Inferior parietal cortex (tissue), 1 donor: Measurements from ENCODE around the gene ACAP3.

ENCODE experiments used
- DNase-seq: peaks from one replicate; pipeline ENCODE4 v3.0.0-alpha.2; 2016; ENCODE audit errors: extremely low spot score

Gene ACAP3

DNA sequence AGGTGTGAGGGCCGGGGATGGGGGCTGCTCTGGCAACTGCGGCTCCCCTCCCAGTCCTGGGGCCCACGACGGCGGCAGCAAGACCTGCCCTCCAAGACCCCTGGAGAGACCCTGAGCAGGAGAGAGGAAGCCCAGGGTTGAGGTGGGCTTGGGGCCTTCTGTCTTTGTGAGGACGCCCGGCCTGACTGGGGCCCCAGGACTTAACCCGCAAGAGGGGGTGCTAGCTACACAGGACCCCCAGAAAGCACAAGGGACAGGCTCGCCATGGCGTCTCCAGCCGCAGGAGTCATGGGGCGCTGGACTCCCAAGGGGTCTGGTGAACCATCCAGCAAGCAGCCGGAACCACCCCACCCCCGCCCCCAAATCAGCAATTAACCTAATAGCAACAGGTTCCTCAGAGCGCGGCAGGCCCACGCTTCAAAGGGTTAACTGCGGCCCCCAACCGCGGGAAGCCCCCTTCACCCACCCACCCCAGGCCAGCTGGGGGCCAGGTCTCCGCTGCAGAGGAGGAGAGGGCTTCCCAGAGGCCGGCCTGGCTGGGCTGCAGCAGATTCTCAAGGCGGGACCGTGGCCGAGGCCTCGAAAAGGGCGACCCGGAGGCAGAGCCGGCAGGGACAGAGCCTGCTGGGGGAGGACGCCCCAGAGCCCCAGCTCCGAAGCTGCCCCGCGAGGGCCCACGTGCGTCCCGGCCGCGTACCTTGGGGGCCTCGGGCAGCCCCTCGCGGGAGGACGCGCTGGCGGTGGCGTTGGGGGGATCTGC lies 61.7 kb downstream of the ACAP3 start:
- DNase-seq, result no peak

DNA sequence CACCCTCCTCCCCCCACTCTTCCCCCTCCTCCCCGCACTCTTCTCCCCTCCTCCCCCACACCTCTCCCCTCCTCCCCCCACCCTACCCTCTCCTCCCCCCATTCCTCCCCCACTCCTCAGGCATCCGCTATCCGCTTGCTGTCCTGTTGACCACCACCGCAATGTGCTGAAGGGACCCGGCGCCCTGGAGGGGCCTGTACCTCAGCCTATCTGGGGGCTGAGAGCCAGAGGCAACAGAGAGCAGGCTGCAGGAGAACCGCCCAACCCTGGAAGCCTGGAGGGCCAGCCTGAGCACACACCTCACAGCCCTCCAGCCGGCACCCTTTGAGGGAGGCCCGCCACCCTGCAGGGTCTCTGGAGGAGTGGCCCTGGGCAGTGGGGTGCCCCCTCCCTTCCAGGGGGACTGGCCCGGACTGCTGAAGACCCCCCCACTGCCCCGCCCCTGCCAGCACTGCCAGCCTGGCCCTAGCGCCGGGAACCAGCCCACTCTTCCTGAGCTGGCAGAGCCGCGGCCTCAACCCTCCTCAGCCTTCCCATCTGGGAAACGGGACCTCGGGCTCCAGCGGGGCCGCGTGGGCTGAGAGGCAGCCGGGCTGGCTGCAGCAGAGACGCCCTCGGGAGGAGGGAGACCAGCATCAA lies 62.4 kb downstream of the ACAP3 start:
- DNase-seq, result no peak

DNA sequence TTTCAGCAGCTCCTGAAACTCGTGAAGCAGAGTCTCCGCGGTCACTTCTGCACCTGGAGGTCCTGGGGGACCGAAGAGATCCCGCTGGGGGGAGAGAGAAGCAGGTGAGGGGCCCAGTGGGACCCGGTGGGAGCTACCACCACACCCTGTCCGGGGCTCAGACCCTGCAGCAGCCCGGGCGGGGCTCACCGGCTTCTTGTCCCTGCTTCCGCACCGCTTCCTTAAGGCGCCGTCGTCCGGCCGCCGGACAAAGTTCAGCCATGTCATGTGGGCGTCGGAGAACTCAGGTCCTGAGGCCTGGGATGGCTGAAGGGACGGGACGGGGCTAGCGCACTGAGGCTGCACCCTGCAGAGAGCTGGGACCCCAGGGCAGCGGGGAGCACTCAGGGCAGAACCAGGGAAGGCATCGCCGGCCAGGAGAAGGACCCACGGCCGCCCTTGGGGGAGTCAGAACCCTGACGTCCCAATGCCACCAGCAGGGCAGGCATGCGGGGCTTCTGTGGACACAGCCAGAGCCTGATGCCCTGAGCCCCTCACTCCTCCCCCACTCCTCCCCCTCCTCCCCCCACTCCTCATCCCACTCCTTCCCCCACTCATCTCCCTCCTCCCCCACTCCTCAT lies 63.4 kb downstream of the ACAP3 start:
- DNase-seq, result no peak

DNA sequence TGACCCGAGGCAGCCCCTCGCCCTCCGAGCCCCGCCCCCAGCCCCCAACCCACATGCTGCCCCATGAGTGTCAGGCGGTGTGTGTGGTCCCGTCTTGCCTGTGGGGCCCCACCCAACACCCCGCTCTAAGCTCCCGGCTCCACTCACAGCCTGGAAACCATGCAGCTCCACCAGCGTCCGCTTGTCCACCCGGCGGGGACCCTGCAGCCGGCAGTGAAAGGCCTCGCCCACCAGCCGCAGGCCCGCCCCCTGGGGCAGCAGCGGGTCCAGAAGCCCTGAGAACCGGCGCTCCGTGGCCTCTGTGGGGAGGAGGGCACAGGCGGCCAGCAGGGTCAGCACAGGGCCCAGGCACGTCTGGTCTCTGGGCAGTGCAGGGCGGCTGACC lies 63.9 kb downstream of the ACAP3 start:
- DNase-seq, result no peak

DNA sequence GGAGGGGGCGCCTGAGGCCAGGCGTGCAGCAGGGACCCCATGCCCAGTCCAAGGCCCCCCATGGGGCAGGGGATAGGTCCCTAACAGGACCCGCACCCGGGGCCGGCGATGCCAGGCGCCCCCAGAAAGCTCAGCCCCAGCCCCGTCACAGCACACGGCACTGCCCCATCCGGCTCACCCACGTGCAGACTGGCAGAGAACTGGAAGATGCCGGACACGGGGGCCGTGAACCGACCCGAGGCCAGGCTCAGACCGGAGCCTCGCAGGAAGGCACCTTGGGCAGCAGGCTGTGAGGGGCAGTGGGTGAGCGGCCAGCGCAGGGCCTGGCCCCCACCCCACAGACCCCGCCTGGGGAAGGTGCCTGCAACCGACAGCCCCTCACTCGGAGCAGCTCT lies 64.5 kb downstream of the ACAP3 start:
- no peak for DNase-seq

DNA sequence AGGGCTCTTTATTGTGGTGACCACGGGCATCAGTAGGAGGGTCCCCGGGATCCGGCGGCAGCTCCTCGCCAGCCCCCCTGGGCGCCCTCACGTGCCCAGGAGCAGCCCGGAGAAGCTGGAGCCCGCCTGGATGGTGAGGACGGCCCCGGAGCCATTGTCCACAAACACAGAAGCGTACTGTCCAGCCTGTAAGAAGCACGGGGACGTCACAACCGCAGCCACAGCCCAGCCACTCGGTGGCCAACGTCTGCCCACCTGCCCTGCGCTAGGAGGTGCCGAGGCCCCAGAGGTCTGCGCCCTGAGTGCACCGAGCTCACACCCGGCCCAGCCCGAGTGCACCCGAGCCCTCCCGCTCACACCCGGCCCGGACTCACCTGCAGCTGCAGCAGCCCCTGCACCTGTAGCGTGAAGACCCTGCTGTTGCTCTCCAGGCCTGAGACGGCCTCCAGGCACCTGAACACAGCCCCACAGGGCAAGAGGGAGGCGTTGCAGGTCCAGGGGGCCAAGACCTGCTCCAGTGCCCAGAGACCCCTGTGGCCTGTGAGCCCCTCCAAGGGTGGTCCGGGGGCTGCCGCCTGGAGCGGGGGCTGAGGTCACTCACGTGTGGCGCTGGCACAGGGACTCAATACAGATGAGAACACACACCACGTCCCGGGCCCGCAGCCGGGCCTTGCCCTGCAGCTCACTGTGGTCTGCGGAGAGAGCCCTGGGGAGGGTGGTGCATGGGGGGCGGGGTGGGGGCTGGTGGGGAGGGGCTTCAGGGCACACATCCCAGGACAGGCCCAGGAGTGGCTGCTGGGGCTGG lies 65.1 kb downstream of the ACAP3 start:
- no peak for DNase-seq
